GM19240 (cell line): ENCODE data around the gene HRK.

Source experiments
- DNase-seq: peaks from one replicate; pipeline ENCODE4 v3.0.0; 2011; ENCODE audit warnings: low spot score; ENCODE audit not compliant: insufficient read length

HRK gene

DNA sequence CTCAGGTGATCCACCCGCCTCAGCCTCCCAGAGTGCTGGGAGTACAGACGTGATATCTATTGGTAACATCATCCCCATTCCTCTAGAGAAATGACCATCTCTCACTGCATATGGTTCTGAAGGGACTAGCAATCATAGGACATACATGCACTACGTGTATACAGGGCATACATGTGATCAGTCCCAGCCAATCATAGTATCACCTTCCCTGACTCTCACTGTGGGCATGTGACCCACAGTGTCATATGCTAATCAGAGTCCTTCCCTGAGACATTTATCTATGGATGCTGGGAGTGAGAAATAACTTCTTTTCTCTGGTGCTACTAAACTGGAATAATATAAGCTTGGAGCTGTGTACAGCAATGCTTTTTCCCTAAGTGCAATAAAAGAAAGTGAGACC, 17.4 kb upstream of the HRK start:
- DNase-seq: no peak

- no peak for DNase-seq
Measured at GRCh38 chr12:116897476-116897875, 16.2 kb upstream of the HRK start.

GRCh38 chr12:116896411-116896924, 15.2 kb upstream of the HRK start:
- no peak for DNase-seq

DNA sequence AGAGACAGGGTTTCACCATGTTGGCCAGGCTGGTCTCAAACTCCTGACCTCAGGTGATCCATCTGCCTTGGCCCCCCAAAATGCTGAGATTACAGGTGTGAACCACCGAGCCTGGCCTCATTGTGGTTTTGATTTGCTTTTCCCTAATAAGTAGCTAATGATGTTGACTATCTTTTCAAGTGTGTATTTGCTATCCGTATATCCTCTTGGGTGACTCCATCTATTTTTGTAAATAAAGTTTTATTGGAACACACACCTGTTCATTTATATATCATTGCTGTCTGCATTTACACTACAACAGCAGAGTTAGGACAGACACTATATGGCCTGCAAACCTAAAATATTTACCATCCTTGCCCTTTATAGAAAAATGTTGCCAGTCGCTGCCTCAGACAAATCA, 13.7 kb upstream of the HRK start:
- DNase-seq: no peak

GRCh38 chr12:116892349-116893140, 11.3 kb upstream of the HRK start:
- DNase-seq: no peak

DNA sequence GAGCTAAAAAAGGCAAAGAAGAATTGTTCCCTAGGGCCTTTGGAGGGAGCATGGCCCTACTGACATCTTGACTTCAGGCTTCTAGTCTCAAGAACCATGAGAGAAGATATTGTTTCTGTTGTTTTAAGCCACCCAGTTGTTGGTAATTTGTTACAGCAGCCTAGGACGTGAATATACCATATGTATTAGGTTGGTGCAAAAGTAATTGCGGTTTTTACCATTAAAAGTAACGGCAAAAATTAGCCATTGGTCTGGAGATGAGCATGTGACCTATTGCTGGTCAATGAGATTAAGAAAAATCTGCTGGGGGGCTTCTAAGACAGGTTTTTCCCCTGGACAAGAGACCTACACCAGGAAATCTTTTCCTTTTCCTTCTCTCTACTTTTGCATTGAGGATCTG, 9.8 kb upstream of the HRK start:
- no peak for DNase-seq

GRCh38 chr12:116890330-116890729, 9.1 kb upstream of the HRK start:
- no peak for DNase-seq

- no peak for DNase-seq
Measured at GRCh38 chr12:116887897-116888296, 6.7 kb upstream of the HRK start.

DNA sequence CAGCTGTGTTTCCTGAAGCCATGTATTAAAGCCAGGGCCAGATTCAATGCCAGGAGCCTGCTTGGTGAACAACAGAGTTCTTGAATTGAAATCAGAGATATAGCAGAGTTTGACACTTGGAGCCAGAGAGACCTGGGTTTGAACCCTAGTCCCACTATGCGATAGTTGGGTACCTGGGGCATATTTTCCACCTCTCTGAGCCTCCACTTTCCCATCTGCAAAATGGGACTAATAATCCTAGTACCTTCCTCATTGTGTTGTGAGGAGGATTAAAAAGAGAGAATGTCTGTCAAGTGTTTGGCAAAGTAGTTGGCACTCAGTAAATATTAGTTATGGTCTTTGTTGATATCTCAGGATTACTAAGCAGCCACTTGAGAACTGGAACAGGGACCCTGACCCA, 6.0 kb upstream of the HRK start:
- DNase-seq: no peak

- no peak for DNase-seq
Measured at GRCh38 chr12:116885491-116885890, 4.2 kb upstream of the HRK start.

DNA sequence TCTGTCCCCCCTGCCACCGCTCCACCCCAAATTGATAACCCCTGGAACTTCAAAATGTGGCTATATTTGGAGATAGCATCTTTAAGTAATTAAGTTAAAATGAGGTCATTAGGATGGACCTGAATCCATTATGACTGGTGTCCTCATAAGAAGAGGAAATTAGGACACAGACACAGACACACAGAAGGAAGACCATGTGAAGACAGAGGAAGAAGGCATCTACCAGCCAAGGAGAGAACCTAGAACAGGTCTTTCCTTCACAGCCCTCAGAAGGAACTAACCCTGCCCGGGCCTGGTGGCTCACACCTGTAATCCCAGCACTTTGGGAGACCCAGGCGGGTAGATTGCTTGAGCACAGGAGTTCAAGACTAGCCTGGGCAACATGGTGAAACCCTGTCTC, 3.6 kb upstream of the HRK start:
- DNase-seq: no peak

- DNase-seq: no peak
Measured at GRCh38 chr12:116882742-116883141, 1.5 kb upstream of the HRK start.

GRCh38 chr12:116881877-116882507, 751 bp upstream of the HRK start:
- no peak for DNase-seq

GRCh38 chr12:116880817-116881324, 370 bp downstream of the HRK start:
- DNase-seq: no peak

- DNase-seq: no peak
Measured at GRCh38 chr12:116880213-116880816, 926 bp downstream of the HRK start.

DNA sequence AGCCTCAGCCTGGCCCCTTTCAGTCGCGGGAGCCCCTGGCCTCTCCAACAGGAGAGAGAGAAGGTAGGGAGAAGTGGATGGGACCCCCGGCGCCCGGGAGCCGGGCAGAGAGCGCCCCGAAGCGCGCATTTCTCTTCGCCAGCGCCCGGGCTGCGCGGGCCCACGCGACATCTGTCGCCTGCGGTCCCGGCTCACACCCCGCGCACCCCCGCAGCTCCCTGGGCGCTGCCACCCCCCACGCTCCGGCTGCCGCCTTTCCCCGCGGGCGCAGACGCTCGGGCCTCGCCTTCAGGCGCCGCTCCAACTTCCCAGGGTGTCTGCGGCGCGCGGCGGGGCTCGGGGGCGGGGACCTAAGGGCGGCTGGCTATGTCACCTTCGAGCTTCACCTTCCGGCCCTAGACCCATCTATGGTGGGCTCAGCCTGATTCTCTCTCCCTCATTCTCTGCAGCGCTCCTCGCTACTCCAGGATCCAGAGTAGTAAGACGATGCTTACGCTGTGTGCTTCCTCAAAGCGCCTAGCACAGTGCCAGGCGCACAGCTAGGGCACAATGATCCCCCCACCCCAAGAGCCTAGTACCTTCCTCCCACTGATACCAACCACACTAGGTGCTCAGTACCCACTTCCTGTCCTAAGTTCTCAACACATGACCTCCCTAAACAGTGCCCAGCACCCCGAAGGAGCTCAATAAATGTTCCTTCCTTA, 1.6 kb downstream of the HRK start:
- no peak for DNase-seq

DNA sequence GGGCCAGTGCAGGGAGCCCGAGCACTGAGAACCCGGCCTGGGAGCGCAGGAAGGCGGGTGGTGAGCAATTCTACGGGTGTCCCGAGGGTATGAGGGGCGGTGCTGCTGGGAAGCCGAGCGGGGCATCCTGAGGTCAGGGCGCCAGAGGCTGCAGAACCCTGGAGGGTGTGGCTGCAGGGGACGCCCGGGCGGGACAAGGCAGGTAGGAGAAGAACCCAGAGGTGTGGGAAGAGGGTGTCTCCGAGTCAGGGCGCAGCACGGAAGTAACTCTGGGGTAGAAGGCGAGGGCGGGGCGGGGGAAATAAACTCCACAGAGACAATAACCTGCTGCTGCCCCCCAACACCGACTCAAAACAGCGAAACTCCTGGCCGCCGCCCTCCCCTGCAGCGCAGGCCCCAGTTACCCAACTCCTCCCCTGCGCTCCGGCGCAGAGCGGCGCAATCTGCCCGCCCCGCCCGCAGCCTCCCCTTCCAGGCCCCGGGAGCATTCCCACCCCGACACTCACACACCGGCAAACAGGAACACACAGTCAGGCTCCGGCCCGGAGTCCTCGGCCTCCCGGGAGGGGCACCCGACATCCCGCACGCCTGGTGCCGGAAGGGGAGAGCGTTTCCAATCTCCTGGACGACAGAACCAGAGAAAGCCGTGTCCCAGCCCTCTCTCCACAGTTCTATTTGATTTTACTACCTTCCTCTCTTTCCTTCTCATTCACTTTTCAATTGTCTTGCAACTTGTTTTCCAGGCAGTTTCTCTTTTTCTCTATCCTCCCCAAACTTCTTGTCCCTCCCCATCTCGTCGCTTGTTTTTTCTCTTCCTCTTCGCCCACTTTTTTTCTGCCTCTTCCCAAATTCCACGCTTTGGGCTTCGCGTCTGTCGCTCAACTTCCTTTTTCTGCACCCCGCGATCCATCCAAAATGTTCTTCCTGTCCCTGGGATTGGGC, 2.4 kb downstream of the HRK start:
- no peak for DNase-seq

DNA sequence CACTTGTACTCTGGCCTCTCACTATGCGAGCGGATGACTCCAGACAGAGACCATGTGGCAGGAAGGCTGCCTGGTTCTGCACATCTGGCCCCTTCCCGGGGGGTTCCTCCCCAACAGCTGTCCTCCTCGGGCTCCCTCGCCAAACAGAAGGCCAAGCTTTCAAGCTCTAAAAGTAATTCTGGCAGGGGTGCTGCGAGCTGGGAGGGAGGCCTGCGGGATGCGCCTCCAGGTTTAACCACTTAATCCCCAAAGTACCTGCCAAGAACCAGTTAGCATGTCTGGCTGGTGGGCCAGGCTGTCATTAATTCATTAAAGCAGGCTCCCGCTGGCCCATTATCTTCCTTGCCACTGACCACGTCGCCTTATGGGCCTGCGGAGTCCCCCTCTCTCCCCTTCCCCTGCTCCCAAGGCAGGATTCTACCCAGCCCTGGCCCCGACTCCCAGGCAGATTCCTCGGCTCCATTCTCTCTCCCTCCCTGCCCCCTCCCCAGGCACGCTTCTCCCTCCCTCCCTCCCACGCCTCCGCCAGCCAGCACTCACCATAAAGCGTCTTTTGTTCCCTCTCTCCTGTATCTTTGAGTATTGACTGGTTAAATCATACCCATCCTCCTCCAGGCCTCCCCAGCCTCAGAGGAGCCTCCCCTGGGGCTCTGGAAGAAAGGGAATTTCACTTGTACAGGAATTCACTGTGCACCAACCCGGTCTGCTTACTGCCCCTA, 4.9 kb downstream of the HRK start:
- no peak for DNase-seq

- no peak for DNase-seq
Measured at GRCh38 chr12:116874324-116874995, 6.8 kb downstream of the HRK start.
